HG03139 (cell line): ENCODE results near the gene SCUBE1.

Experiments
- ATAC-seq: cut with Tn5 transposase; IDR thresholded peaks from one replicate; pipeline ENCODE4 v1.9.1; 2021; ENCODE audit not compliant: unreplicated experiment

The SCUBE1 gene

DNA sequence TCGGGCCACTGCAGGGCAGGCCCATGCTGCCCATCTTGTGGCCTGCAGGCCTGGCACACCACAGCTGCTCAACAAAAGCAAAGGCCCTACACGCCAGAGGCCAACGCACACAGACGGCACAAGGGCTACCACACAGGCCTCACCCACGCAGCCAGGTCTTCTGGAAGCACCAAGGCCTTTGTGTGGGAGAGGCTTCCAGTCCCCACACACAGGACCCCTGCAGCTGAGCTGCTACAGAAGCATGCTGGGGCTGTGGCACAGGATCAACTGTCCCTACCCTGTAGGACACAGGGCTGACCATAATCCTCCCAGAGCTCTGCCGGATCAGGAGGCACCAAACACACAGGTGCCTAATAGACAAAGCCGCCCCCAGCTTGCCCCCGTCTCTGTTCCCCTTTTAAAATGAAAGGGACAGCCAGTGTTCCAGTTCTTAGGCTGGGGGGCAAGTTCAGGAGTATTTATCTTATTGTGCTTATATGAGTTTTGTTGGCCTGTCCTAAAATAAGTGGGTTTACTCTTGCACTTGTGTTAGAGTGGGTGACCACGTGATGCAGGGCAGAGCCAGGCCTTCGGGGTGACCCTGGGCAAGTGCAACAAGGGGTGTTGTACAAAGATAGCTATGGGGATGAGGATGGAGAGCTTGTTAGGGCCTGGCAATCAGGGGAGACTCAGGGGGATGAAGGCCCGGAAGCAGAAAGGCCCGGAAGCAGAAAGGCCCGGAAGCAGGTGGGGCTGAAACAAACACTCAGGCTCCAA, 161.7 kb downstream of the SCUBE1 start:
- no peak for ATAC-seq

DNA sequence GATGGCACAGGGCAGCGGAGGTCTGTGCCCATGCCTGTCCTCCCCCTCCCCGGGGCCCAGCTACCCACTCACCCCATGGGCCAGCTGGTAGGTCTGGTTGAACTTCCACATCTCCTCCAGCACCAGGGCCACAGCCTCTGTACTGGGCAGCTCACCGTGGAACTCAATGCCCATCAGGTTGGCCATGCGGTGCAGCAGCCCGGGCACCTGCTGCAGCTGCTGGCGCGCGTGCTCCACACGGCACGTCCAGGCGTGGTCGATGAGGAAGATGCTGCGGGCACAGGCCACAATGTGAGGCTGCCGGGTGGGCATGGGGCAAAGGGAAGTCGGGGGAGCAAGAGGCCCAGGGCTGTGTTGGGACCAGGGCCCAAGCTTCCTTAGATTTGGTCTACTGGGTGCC, 162.5 kb downstream of the SCUBE1 start:
- ATAC-seq, result no peak

DNA sequence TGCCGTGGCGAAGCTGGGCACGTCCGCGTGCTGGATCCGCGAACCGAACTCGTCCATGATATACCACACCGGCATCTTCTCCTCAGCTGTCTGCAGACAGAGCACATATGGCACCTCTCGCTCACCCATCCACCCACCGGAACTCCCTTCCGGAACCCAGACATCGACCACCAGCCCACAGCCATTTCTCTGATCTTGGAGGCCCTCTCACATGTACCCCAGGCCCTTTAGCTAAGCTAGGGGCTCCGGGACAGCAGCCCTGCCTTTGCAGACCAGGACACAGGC, 163.3 kb downstream of the SCUBE1 start:
- no peak for ATAC-seq

DNA sequence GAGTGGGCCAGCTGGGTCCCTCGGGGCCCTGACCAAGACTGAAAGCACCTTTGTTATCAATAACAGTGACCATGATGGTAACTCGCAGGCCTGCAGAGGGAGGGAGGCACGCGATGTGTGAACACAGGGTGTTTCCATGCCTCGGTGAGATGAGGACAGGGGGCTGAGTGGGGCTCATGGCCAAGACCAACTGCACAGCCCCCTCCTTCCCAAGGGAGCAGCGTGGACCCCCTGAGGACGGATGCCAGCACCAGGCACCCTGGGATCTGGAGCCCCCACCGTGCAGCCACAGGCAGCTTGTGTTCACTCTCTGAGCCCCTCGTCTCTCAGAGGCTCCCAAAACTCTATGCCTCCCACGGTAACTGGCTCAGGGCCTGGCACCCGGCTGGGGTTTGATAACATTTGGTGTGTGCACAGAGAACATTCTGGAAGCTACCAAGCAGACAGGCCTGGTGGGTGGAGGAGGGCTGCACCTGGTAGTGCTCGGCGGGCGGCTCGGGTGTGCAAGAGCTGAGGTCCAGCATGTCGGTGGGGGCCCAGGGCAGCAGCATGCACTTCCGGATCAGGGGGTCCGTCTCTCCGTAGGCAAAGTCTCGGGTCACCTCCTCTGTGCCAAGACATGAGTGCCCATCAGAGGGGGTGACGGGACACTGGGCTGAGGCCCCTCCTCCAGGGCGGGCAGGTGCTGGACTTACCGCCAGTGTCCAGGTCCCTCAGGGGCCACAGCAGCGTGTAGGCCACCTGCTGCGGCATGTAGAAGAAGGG, 163.8 kb downstream of the SCUBE1 start:
- no peak for ATAC-seq

DNA sequence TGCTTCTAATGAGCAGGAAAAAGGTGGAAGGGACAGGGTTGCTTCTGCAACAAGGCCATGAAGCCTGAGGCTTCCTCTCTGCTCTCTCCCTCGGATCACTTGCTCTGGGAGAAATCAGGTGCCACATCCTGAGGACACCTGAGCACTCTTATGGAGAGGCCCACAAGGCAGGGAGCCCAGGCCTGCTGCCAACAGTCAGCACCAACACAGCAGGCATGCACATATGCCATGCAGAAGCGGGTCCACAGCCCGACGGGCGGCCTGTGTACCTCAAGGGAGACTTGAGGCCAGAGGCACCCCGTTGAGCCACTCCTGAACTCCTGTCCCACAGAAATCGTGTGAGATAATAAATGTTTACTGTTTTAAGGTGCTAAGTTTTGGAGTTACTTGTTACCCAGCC, 165.7 kb downstream of the SCUBE1 start:
- no peak for ATAC-seq

DNA sequence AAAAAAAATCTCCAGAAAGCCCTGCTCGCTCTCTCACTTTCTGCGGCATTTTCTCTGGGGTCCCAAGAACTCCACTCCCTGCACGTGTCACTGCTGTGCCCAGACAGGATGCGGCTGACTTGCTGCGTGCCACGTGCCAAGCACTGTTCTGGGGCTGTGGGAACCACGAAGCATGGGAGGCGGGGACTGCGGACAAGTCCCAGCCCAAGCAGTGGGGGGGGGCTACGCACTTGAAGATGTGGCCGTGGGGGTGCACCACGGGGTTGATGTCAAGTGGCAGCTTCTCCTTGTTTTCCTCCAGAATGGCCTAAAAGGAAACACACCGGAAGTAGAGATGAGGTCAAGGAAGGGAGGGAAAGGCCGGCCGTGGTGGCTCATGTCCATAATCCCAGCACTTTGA, 167.1 kb downstream of the SCUBE1 start:
- no peak for ATAC-seq

DNA sequence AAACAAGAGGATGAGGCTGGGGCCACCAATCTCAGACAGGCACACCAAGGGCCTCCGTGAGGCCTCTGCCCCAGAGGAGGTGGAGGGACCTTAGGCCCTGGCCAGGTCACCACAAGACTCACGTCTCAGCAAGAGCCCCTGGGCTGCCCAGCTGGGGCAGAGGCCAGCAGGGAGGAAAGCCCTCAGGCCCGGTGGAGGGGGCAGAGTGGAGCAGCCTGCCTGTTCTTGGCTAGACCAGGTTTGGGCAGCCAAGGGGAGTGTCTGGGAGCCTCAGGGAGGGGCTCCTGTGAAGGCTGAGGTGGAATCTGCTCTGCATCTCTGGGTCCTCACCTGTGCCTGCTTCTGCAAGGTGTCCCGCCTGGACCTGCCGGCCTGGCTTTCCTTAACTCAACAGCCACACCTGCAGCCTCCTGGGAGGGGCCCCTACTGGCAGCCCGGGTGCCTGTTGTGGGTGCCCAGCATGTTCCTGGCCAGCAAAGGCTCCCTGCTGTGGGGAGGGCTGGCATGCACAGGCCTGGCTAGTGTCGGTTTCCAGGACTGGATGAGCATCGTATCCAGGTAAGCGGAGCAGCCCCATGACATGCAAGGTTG, 168.1 kb downstream of the SCUBE1 start:
- no peak for ATAC-seq

DNA sequence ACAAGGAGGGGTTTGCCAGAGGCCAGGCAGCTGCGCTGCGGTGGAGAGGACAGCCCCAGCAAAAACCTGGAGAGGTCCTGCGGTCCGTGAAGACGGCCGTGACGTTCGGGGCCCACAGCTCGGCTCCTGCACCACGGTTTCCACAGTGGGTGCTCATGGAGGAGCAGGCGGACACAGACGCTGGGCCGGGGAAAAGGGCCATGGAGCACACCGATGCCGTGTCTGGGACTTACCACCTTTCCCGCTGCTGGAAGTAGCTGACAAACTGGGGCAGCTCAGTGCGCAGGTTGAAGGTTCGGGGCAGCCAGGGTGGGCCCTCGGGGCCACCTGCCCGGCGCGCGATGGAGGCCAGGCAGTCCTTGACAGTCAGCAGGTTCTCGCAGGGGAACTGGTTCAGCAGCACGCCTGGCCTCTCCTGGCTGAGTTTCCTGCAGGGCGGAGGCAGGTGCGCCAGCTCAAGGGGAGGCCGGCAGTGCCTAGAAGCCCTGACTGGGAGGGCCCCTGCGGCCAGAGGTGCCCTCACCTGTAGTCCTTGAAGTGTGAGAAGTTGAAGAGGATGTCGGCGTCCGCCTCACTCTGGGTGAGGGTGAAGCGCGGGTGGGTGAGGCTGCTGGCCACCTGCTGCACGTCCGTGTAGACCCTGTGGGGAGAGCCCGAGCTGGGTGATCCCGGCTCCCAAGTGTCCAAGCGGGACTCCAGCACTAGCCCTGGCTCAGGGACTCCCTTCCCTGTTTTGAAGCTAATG, 169.0 kb downstream of the SCUBE1 start:
- no peak for ATAC-seq

DNA sequence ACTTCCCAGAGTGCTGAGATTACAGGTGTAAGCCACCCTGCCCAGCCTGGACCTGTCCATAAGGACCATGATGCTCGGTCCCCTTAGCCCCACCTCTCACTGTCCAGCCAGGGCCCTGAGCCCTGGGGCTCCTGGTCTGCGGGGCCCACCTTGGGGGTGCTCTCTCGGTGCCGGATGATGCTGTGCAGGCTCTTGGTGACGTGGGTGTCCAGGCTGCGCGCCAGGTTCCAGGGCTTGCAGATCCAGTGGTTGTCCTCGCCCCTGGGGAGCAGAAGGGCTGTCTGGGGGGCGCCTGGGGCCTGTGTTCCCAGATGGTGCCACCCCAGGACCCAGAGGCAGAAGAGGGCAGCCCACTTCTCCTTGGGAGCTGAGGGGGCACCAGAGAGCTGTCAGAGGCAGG, 169.6 kb downstream of the SCUBE1 start:
- ATAC-seq, result no peak

DNA sequence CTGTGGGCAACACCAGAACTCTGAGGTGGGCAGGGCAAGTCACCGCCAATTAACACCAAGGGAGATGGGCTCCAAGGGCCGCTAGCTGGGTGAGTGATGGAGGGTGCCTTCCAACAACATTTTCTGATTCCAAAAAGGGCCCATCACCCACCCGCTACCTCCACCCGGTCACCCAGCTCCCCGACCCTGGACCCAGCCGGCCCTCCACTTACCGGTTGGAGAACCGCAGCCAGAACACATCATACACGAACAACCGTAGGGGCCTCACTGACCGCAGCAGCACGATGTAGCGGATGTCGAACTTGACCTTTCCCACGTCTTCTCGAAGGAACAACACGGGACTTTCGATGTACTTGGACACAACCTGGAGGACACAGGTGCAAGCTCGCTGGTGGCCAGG, 171.0 kb downstream of the SCUBE1 start:
- no peak for ATAC-seq

DNA sequence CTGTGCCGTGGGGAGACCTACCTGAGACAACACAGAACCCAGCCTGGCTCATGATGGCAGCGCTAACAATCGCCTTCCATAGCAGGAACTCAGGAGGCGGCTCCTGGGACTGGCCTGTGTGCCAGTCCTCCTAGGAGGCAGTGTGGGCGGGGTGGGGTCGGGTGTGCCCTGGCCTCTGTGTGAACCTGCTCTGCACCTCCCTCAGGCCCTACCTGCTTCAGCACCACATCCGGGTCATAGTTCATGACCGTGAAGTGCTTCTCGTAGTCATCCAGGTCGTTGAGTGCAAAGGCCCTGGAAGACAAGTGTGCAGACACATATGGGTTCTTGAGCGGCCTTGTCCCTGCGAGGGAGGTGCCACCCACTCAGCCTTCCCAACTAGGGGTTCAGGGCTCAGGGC, 171.6 kb downstream of the SCUBE1 start:
- ATAC-seq, result no peak

DNA sequence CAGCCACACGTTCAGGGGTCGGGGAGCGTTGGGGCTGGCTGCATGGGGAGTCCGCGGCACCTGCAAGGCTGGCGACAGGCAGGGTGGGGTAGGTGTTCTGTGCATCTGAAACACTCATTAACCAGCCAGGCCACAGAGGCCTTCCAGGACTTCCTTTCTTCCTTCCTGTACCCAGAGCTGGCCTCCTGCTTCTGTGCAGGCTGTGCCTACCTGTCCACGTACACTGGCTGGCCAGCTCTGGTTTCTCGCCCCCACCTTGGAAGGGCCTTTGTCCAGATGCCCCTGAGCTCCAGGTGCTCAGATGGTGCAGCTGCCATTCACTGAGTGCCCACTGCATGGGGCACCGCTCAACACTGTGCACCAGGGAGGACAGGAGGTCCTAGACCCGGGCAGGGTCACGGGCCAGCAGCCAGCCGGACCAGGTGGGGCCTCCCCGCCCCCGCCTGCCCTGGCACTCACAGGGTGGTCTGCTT, 172.1 kb downstream of the SCUBE1 start:
- ATAC-seq, result no peak

DNA sequence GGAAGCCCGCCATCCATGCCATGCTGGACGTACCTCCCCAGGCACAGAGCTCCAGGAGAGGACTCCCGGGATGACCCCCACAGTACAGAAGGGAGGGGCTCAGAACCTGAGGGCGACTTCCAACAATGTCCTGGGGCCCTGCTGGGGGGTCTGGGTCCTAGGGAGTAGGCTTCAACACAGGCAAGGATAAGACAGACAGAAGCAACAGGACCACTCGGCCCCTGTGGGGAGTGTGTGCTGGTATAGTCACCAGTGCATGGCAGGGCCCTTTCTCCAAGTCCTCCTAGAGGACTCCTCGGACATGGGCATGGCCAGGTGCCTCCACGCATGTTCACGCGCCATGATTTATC, 173.1 kb downstream of the SCUBE1 start:
- ATAC-seq, result no peak

DNA sequence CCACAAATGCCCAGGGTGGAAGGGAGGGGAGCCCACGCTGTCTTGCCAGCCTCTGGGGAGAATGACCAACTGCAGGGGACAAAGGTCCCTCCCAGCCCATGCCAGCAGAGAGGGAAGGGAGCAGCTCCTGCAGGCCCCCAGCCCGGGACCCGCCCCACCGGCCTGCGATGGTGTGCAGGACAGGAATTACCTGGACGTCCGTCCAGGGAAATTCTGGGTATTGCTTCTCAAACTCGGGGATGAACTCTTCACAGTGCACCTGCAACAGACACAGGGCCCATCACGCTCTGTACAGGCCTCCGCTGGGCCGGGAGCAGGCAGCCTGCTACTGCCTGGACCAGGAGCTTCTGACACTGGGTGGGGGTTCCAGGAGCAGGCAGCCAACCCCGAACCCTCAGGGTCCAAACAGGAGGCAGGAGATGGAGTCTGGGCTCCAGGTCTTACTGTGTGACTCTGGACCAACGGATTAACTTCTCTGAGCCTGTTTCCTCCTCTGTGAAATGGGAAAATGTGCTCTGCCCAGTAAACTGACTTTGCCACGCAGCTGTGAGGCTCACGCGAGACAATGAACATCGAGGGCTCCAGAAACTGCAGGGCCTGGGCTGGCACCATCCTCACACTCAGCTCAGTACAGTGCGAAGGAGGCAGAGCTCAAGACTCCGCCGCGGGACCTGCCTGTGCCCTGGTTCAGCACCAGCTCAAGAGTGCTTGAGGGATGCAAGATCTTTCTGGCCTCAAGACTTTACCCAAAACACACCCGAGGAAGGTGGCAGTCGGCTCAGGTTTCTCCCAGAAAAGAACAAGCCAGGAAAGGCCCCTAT, 173.7 kb downstream of the SCUBE1 start:
- ATAC-seq, result no peak

DNA sequence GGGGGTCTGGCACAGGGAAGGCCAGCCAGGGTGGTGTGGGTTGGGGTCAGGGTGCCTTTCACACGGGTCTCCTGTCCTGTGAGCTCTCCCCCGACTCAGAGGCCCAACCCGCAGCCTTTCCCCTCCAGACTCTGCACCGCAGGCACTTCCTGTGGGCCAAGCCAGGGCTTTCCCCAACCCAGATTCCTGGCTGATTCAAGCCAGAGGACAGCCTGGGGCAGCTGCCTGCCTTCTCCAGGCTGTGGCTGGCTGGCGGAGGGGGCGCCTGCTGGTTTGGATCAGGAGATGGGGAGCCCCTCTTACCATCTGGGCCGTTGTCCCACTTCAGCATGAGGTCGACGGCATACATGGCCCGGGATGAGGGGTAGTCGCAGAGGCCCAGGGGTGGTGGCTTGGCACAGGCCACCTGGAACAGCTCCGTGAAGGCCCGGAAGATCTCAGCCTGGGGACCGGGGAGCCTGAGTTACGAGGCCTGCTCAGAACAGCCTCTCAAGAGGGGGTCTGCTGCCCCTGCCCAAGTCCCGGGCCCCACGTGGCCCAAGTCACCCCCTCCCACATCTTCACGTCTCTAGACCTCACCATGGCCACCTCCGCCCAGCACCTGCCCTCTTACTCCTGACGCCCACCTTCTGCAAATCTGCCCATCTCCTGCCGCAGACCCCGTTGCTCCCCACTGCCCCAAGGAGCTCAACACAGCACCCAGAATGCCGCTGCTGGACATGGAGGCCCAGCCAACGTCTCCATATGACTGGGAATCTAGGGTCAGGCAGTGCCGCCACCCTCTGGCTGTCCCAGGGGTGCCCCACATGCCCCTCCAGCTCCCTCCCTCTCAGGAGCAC, 174.5 kb downstream of the SCUBE1 start:
- ATAC-seq, result no peak

DNA sequence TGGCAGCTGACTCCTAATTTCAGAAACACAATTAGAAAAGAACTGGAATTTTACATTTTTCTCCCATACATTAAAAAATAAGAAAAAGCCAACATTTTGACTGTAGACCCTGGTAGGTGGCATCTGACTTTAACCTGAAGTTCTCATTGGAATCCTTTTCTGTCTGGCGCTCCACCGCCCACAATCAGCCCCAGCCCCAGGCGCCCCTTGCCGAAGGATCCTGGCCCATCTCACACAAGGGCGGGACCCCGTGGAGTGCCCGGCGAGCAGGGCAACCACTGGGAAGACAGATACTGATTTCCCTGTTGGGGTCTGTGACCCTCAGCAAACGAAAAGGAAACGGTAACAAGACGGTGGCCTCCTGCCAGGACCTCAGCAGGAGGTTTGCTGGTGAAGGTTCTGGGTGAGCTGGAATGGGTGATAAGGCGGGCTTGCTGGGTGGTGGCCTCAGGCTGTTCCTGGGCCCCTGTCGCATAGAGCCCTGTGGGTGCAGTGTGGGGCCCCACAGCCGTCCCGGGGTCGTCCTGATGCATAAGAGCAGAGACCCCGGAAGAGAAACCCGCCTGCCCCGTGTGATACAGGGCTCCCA, 176.1 kb downstream of the SCUBE1 start:
- no peak for ATAC-seq

DNA sequence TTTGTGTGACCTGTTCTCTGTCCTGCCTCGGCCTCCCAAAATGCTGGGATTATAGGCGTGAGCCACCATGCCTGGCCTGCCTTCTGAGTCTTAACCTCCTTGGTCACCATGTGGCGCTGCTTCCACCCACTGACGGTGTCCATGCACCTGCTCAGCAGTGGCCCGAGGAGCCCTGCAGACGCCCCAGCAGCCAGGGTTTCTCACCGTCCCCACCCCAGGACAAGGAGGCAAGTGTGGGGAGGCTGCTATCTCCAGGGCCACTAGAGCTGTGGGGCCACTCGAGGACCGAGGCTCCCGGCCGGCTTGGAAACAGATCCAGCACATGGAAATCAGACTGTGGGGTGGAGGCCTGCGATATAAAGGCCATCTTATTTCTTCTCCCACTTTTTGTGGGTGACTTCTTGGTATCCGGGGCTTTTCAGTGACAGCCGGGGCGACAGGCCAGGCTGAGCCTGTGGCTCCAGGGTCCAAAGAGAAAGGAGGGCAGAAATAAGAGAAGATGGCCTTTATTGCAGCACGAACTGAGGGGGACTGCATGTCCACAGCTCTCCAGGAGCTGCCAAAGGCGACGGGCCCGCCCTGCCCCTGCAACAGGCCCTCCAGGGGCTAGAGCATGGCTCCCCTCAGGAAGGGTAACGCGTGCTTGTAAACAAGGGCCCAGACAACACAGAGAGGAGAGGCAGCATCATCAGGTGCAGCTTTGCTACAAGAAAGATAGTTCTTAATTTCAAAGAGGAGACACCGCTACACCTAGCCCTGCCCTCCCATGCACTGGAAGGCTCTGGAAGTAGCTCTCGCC, 176.8 kb downstream of the SCUBE1 start:
- no peak for ATAC-seq

DNA sequence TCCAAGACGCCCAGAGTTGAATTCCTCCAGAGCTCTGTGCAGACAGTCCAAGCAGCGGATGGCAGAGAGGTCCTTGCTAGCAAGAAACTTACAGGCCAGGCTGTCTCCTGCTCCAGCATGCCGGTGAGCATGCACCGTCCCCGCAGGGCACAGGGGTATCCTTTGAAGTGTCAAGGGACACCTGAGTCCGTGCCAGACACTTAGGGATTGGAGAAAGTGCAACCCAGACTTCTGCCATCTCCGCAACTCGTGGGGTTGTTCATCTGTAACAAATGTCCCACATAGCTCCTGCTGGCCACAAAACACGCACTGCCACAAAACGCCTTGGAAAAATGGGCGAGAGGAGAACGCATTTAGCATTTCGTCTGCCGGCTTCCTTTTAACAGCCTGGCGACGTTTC, 178.5 kb downstream of the SCUBE1 start:
- ATAC-seq, result no peak
